ENCODE data around the gene PNPLA5.

DNA sequence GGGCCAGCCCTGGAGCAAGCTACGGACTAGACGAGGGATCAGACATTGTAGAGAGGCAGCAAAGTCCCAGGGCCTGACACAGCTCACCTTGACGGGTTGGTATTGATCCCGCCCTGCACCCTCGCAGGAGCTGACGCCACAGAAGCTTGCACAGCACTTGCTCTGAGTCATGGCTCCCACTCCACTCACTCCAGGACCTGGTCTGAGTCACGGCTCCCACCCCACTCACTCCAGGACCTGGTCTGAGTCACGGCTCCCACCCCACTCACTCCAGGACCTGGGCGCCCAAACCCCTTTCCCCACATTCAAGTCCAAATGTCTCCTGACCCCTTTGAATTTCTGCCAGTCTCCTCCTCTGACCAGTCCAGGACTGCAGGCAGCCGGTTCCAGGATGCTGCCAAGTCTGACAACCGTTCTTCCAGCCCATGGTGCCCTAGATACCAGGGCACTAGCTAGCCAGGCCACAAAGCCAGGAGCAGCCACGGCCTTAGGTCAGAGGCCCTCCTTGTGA, 6.0 kb upstream of the PNPLA5 start:
- TF ChIP-seq FOXA1 (IDR thresholded peaks at IDR 0.05) (no peak), SP1 (IDR thresholded peaks at IDR 0.05) (no peak), SUZ12 (IDR thresholded peaks at IDR 0.05) (no peak), NFRKB (IDR thresholded peaks at IDR 0.05) (no peak)
